Fibroblast of villous mesenchyme (primary cell): ENCODE data around the gene MYCBP2. TPM values are rescaled to one million over a fixed set of nuclear protein-coding genes. Genes with fewer than 3 reads are reported as not detected.

Source experiments
- DNase-seq: peaks from one replicate; pipeline ENCODE4 v3.0.0-alpha.2; 2010; ENCODE audit warnings: low read depth
- H3K4me3 ChIP-seq: 2 replicates; pipeline ENCODE4 v1.5.1; 2011; ENCODE audit warnings: low read depth, mild to moderate bottlenecking, low read length
- total RNA-seq: library from RNA; depleted of rRNA; stranded (reverse); fragments of >200 nt; gene quantifications from 2 replicates; pipeline ENCODE4 v1.2.3, GENCODE V29; 2012
- TF ChIP-seq, protein P1 (sequence below): IDR thresholded peaks from 2 replicates; pipeline ENCODE4 v1.5.1; 2012; ENCODE audit warnings: low read depth, mild to moderate bottlenecking, low read length; ENCODE audit not compliant: insufficient read depth

Gene MYCBP2
- total RNA-seq, 1 donor: 84.6 TPM

DNA sequence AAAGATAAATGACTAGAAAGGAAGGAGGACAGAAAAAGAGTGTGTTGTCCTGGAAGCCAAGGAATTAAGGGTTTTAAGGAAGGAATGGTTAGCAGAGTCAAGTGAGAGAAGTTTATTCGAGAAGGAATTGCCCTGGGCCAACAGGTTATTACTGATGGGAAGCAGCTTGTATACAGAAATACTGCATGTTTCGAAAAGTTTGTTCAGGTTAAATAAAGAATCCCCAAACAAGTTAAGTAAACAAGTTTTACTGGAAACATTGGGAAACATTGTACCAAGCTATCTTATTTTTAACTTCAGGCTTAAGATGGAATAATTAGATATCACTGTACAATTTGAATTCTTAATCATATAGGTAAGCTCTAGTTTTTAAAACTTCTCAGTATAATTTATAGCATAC is 271.7 kb downstream of the MYCBP2 start:
- no peak overlapping the region for H3K4me3 ChIP-seq
- DNase-seq: peak; percentile 28
- TF ChIP-seq, protein P1, sequence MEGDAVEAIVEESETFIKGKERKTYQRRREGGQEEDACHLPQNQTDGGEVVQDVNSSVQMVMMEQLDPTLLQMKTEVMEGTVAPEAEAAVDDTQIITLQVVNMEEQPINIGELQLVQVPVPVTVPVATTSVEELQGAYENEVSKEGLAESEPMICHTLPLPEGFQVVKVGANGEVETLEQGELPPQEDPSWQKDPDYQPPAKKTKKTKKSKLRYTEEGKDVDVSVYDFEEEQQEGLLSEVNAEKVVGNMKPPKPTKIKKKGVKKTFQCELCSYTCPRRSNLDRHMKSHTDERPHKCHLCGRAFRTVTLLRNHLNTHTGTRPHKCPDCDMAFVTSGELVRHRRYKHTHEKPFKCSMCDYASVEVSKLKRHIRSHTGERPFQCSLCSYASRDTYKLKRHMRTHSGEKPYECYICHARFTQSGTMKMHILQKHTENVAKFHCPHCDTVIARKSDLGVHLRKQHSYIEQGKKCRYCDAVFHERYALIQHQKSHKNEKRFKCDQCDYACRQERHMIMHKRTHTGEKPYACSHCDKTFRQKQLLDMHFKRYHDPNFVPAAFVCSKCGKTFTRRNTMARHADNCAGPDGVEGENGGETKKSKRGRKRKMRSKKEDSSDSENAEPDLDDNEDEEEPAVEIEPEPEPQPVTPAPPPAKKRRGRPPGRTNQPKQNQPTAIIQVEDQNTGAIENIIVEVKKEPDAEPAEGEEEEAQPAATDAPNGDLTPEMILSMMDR: no peak

DNA sequence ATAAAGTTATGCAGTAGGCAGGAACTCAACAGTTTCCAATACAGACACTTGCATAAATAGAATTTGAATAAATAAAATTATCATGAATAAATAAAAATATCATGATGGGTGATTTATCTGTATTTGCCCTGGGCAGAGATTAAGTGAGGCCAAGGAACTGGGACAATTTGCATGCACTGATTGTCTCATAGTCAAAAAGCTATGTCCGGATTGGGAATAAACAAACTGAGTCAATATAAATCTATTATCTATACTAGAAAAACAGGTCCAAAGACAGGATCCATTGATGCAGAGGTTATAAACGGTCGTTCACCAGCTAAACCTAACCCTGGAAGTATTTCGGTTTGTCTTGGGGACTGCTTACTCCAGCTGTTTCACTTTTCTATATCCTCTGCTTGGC is 273.7 kb downstream of the MYCBP2 start:
- DNase-seq: no peak
- TF ChIP-seq, protein P1: no peak
- no peak overlapping the region for H3K4me3 ChIP-seq

DNA sequence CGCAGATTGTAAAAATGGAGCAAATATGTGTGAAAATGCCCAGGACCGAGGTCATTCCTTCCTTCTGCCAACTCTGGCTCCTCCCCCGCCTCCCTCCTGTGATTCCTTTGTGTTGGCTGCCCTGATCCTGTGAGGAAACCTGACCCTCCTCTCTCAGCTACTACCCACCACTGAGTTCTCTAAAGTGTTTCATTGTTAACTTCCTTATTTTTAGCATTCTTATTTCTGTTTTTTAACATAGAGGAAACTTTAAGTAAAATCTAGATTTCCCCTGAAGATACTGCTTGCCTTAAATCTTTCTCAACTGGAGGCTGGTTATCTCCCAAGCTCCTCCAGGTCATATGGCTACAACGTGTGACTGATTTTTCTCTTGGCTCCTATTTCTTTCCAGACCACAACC is 278.2 kb downstream of the MYCBP2 start:
- TF ChIP-seq, protein P1: no peak

DNA sequence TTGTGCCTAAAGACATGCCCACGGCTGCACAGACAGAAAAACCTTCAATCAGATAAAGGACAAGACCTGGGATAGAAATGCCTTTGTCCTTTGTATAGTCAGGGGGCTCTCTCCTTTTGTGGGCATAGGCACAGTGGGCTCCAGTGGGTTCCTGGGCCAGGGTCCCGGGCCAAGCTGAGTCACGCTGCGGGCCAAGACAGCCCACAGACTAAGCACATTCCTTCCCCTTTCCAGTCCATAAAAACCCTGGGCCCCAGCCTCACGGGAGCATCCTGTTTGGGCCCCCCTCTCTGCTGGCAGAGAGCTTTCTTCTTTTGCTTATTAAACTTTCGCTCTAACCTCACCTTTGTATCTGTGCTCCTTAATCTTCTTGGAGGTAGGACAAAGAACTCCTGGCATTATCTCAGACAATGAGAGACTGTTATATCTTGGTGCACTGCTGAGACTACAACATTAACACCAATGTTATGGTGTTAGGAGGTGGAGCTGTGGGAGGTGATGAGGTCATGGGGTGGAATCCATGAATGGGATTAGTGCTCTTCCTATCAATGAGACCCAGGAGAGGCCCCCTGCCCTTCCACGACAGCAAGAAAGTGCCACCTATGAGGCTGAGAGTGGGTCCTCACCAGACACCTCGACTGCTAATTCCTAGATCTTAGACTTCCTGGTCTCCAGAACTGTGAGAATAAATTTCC is 279.1 kb downstream of the MYCBP2 start:
- no peak overlapping the region for H3K4me3 ChIP-seq
- no peak for DNase-seq

More for the DNA sequence above, 278.2 kb downstream of the MYCBP2 start:
- no peak overlapping the region for H3K4me3 ChIP-seq
- DNase-seq: no peak

DNA sequence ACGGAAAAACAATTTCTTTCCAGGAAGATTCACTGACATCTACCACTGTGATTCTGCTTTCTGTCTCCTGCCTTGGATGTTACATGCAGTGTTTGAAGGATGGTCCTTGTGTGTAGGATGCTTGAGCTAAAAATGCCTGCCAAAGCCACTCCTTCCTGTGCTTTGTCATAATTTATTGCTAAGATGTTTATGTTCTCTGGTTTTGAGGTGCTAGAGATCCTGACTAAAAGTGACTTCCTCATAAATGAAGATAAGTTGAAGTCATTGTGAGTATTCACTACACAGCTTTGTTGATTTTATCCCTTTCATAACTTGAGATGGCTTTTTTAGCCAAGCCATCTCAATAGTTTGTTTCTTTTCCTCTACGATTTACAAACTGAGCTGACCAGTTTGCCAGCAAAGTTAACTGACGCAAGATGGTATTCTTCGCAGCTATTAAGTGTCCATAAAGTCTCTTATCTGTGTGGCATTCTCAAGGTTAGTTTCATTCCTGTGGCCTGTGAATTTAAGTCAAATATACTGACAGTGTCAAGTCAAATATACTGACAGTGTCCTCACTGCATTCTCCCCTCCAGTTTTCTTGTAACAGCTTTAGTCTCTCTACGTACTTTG is 284.2 kb downstream of the MYCBP2 start:
- TF ChIP-seq, protein P1: no peak
- no peak for DNase-seq
- no peak overlapping the region for H3K4me3 ChIP-seq

More for the DNA sequence above, 279.1 kb downstream of the MYCBP2 start:
- TF ChIP-seq, protein P1: no peak

DNA sequence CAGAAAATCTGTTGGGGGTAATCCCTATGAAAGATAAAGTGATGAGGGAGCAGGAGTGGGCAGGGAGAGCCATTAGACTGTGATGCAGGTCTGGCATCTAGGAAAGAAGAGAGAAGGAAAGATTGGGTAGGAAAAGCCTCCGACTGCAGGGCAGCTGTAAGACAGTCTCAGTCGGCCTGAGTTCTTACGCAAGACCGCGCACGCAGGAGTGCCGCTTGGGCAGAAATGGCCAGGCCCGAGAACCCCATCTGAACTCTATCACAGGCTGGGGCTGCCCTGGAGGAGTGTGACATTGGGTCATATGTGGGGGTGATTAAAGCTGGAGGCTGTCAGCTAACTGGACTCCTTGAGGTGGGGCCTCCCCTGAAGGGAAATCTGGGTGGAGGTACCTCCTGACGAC is 286.1 kb downstream of the MYCBP2 start:
- DNase-seq: no peak
- TF ChIP-seq, protein P1: no peak
- no peak overlapping the region for H3K4me3 ChIP-seq
